Kidney tubule cell (primary cell): ENCODE measurements around the gene FTSJ3.
A peak's percentile ranks its signal among the peaks of the same experiment; 100 is the strongest.
"Not testable (repeated sequence)": the region's sequence is repeated elsewhere in the genome, so short reads cannot be mapped to it uniquely, and the experiment has no call there.

ENCODE experiments used
- DNase-seq: peaks from one replicate; pipeline ENCODE4 v3.0.0-alpha.2; 2018; ENCODE audit warnings: low spot score

Gene FTSJ3, protein sequence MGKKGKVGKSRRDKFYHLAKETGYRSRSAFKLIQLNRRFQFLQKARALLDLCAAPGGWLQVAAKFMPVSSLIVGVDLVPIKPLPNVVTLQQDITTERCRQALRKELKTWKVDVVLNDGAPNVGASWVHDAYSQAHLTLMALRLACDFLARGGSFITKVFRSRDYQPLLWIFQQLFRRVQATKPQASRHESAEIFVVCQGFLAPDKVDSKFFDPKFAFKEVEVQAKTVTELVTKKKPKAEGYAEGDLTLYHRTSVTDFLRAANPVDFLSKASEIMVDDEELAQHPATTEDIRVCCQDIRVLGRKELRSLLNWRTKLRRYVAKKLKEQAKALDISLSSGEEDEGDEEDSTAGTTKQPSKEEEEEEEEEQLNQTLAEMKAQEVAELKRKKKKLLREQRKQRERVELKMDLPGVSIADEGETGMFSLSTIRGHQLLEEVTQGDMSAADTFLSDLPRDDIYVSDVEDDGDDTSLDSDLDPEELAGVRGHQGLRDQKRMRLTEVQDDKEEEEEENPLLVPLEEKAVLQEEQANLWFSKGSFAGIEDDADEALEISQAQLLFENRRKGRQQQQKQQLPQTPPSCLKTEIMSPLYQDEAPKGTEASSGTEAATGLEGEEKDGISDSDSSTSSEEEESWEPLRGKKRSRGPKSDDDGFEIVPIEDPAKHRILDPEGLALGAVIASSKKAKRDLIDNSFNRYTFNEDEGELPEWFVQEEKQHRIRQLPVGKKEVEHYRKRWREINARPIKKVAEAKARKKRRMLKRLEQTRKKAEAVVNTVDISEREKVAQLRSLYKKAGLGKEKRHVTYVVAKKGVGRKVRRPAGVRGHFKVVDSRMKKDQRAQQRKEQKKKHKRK

DNA sequence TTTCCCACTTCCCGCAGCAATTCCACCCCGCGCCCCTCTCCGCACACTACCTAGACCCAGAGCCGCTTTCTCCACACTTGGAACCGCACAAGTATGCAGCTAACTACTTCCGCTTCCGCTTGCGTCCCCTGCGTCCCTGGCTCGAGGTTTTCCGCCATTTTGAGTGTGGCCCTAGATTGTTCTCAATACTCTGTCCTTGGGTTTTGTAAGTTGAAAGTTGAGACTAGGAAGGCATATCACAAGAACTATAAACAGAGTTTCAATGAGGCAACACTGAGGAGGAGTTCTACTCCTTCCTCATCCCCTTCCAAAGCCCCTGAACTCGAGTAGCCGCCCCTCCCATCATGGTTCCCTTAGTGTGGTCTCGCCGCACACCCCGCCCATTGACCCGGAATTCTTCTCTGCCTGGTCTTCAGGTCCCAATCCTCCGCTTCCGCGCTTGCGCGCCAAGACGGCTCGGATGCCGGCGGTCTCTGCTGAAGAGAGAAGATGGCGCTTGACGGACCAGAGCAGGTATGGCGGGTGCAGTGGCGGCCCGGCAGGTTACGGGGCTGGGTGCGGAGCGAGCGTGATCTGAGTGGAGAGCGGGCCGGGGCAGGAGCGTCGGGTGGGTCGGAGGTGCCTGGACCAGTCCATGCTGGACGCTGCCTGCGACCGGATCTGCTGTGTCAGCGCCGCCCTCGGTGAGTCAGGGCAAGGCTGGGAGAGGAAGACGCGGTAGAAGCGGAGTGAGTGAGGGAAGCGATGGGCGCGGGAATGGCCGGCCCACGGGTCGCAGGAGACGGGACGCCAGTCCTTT is at the start of gene FTSJ3, which contains the start of gene PSMC5:
TSS of gene FTSJ3 (minus strand) at position 662 of the 799 bp plus-strand sequence. CDS start 761 bp downstream, outside the sequence.
TSS of gene PSMC5 (plus strand) at position 430 of the 799 bp plus-strand sequence. CDS start at position 490, 60 bp downstream.
- peak; percentile 95 for DNase-seq

DNA sequence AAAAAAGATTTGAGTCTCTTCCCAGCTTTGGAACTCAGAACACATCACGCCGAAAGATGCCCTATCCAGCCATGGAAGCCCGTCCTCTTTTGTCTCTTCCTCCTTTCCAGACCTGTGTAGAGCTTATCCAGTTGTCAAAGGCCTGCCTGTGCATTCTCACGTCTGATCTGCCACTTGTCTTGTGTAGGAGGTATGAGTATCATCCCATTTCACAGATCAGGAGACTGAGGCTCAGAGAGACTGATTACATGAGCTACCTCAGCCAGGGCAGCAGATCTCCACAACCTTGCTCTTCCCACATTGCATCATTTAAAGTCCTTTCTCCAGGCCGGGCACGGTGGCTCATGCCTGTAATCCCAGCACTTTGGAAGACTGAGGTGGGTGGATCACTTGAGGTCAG is 47.2 kb upstream of the FTSJ3 start:
- not testable (repeated sequence) for DNase-seq

DNA sequence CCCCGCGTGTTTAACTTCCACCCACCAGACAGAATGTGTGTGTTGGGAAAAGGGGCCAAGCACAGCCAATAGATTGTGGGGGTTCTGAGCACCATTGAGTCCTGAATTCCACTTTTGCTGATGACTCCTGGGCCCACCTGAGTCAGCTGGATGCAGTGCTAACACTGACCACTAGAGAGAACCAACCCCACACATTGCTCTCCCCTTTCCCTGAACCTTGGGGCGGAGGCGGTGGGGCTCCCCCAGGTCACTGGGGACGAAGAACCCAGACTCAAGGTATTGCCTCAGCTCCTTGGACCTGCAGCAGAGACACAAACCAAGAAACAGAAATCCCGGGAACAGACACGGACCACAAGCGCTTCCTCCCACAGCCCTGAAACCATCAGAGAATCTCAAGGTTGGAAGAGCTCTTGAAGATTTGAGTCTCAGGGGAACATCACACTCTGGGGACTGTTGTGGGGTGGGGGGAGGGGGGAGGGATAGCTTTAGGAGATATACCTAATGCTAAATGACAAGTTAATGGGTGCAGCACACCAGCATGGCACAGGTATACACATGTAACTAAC is 46.7 kb upstream of the FTSJ3 start:
- not testable (repeated sequence) for DNase-seq

DNA sequence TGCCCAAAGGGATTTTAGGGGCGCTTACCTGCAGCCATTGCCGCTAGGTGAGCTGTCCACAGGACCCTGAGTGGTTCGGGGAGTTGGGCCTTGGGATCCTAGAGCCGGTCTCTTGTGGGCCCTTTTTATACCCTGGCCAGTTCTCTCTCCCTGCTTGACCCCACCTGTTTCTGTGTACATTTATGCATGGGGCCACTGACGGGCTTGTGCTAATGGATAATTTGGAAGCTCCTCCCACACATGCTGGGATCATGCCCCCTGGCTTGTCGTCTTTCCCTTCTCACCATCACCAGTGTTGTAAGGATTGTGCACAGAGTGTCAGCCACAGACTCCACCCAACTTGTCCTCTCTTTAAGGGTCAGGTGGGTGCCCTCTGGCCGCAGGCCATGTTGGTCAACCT is 46.1 kb upstream of the FTSJ3 start, which contains the start of gene CSH2:
TSS of gene CSH2 (minus strand) at position 101 of the 400 bp plus-strand sequence. CDS start at position 38, 63 bp downstream.
- not testable (repeated sequence) for DNase-seq

DNA sequence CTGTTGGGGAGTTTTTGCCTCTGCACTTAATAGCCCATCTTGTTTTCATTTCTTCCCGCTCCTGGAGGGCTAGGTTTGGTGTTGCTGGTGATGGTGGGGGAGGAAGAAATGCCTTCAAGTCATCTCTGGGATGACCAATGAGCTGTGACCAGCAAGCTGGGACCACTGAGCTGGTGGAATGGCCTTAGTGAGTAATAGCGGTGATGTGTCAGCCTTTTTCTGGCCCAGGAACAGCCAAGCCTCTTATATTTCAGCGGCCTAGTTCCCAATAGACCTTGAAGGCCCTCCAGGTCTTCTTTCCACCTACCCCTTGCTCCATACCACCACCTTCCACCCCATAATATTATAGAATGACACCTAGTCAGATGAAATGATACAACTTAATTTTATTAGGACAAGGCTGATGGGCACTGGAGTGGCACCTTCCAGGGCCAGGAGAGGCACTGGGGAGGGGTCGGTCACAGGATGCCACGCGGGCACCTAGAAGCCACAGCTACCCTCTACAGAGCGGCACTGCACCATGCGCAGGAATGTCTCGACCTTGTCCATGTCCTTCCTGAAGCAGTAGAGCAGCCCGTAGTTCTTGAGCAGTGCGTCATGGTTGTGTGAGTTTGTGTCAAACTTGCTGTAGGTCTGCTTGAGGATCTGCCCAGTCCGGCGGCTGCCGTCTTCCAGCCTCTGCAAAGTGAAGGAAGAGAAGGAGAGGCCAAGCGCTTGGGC is 44.3 kb upstream of the FTSJ3 start:
- DNase-seq, result peak; percentile 84

DNA sequence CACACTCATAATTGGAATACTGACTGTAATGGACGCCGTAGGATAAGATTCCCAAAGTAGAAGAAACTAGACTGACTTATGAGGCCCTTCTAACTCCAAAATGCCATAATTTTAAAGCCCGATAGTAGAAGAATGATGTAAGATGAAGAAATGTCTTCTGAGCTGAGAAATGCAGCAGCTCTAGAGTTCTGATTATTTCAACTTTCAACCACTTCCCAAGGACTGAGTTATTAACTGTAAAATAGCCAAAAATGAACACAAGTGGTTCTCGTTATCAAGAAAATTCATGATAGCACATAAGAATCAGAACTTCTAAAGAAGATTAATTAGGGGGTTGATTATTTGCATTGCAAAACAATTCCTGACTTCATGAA is 42.8 kb upstream of the FTSJ3 start:
- DNase-seq, result not testable (repeated sequence)

DNA sequence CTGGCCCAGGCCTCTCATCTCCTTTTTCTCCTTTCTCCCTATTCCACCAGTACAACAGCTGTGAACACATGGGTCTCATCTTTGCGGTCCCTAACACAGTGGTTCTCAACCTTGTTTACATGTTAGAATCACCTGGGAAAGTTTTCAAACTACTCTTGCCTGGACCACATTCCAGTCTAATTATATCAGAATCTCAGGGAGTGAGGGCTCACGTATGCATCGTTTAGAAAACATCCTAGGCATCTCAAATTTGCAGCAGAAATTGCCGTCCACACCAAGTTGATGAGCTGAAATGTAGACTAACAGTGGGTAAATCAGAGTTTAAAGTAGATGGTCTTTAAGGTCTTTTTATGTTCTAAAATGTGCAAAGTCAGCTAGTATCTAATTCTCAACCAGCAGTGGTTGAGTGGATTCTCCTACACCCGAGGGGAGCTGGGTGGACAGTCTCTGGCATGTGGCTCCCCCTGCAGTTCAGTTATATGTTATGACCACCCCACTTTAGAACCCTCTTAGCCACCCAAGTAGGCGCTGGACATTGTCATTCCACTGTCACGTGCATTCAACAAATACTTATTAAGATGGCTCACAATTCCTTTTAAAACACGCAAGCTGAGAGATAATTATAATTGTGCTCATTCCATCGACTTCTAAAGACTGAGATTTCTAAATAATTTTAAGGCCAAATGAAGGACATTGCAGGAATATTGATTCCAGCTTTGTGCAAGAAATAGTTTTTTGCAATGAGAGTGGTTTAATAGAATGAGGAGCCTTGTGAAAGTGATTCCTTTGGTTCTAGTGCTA is 42.2 kb upstream of the FTSJ3 start:
- peak; percentile 79 for DNase-seq

DNA sequence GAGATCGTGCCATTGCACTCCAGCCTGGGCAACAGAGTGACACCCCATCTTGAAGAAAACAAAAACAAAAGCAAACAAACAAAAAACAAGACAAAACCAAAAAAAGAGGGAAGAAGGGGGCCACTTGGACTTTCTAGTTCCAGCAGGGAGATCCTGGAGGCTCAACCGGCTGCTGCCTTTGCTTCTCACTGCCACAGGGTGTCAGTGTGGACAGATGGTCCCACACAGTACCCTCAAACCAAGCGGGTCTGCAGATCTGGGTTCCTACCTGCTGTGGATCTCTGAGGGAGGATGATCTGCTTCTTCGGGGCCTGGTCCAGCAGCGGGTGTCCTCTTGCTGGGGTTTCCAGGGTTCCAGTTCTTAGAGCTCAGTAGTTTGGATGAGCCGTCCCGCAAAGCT is 39.2 kb upstream of the FTSJ3 start:
- DNase-seq, result not testable (repeated sequence)

DNA sequence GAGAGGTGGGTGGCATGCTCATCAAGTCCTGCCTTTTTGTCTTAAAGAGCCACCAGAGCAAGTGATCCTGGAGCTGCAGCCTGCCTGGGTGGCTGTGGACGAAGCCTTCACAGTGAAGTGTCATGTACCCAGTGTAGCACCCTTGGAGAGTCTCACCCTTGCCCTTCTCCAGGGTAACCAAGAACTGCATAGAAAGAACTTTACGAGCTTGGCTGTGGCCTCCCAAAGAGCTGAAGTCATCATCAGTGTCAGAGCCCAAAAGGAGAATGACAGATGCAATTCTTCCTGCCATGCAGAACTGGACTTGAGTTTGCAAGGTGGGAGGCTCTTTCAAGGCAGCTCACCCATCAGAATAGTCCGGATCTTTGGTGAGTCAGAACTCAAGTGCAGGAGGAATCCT is 31.8 kb upstream of the FTSJ3 start:
- DNase-seq, result no peak

DNA sequence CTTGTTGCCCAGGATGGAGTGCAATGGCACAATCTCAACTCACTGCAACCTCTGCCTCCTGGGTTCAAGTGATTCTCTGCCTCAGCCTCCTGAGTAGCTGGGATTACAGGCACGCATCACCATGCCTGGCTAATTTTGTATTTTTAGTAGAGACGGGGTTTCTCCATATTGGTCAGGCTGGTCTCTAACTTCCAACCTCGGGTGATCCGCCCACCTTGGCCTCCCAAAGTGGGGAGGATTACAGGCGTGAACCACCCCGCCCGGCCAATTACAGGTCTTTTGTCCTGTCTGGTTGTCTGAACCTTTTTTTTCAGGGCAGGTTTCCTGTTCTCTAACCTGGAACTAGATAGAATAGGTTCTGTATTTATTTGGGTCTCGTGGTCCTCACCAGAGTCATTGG is 29.0 kb upstream of the FTSJ3 start:
- DNase-seq, result not testable (repeated sequence)

DNA sequence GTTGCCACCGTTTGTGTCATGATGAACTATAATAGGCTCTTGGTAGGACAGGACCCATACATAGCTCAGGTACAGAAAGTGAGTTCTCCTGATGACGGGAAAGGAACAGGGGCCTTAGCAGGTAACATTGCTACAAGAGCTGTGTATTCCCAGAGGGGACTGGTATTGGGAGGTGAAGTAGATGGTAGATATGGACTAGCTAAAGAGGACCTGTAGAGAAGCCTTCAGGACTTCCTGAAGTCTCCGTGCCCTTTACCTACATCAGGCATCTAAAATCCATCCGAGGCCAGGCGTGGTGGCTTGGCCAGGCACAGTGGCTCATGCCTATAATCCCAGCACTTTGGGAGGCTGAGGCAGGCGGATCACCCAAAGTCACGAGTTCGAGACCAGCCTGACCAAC is 27.7 kb upstream of the FTSJ3 start:
- no peak for DNase-seq

DNA sequence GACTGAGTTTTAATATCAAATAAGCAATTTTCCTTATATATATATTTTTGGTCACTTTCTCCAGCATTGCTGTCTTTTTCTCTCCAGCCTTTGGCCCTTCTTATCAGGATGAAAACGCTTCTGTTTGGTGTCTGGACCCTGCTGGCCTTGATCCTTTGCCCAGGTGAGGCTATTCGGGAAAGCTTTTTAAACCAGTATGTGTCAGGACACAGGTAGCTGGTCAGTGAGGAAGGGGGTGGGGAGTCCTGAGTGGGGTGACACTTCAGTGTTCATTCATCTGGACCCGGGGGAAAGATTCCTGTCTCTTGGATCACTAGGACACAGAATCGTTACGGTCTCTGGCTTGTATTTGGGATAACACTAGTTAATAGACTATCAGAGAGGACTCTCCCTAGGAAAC is 27.2 kb upstream of the FTSJ3 start:
- DNase-seq, result no peak

DNA sequence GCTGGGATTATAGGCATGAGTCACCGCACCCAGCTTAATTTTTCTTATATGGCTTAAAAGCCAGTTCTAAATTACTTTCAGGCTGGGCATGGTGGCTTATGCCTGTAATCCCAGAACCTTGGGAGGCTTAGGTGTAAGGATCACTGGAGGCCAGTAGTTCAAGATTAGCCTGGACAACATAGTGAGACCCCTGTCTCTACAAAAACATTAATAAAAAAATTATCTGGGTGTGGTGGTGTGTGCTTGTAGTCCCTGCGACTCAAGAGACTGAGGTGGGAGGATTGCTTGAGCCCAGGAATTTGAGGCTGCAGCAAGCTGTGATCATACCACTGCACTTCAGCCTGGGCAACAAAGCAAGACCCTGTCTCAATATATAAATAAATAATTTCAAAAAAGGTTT is 25.8 kb upstream of the FTSJ3 start:
- DNase-seq, result no peak

DNA sequence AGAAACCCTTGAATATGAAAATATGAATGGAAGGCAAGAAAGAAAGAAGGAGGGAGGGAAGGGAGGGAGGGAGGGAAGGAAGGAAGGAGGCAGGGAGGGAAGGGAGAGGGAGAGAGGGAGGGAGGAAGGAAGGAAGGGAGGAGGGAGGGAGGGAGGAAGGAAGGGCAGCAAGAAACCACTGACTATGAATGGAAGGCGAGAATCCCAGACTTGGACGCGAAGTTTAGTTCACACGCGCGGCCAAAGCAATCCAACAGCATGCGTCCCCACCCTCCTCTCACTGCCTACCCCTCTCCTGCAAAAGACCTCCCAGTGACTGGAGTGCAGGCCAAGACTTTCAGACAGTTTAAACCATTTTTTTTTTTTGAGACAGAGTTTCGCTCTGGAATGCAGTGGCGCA is 22.9 kb upstream of the FTSJ3 start:
- no peak for DNase-seq

DNA sequence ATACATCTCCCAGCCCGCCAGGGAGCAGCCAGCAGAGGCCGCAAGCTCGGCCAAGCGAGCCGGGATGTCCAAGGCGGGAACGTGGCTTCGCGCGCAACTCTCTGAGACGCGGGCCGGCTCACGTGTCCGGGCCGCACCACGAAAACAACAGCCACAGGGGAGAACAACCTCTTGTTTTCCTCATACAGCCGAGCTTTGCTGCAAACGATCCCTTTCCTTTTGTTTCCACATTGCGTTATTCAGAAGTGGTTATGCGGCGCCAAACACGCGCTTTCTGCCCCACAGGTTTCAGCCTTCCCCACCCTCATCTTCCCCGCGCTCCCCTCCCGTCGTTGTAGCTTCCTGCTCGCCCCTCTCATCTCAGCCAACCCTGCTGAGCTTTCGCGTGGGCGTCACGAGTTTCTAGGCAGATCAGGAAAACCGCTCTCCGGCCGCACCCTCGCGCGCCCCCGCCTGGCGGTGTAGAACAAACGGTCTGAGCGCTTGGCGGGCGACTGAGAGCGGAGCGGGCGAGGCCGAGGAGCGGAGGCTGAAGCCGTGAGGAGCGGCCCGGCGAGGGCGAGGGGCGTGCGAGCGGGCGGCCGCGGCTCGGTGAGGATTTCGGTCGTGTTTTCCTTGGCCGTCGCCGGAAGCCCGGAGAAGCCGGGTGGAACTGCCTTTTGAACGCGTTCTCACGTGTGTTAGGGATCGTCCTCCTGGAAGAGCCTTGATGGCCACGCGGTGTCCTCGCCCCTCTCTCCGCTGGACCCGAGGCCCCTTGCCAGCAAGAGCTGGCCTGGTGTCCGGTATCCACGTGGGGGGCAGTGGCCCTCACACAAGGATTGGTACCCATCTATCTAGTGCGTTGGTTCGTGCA is 21.6 kb upstream of the FTSJ3 start:
- DNase-seq, result peak; percentile 92

DNA sequence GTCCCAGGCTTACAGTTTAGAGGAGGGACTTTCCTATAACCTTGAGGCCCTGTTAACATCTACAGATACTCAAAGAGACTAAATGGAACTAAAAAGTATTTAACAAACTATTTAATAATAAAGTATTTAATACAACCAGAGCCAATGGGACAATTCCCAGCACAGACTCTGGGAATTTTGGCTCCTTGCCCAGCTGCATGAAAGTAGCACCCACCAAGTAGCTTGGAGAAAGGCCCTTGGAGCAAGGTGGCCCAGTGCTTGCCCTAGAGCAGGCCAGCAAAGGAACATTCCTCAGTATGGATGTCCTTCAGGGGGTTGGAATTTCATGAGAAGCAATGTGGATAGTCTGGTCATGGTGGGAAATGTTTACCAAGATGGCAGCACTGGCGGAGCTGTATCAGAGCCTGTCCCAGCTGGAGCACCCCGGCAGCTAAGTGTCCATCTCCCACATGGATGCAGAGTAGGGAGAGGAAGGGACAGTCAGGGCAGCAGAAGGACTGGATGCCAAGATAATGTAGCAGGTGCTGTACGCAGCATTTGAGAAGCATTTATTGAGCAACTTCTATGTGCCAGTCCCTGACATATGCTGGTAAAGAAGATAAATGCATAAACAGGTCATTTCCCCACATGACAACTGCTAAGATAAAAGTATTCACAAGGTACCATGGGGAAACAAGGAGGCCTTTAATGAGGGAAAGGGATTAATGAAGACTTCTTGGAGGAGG is 20.2 kb upstream of the FTSJ3 start:
- DNase-seq, result no peak

DNA sequence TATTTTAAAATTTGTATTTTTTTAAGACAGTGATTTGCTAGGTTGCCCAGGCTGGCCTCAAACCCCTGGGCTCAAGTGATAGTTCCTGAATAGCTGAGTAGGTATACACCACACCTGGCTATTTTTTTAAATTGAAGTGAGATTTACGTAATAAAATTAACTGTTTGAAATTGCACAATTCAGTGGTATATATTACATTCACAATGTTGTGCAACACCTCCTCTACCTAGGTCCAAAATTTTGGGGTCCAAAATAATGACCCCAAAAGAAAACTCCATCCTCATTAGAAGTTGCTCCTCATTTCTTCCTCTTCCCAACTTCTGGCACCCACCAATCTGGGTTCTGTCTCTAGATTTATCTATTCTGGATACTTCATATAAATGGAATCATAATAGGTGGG is 18.0 kb upstream of the FTSJ3 start:
- no peak for DNase-seq

DNA sequence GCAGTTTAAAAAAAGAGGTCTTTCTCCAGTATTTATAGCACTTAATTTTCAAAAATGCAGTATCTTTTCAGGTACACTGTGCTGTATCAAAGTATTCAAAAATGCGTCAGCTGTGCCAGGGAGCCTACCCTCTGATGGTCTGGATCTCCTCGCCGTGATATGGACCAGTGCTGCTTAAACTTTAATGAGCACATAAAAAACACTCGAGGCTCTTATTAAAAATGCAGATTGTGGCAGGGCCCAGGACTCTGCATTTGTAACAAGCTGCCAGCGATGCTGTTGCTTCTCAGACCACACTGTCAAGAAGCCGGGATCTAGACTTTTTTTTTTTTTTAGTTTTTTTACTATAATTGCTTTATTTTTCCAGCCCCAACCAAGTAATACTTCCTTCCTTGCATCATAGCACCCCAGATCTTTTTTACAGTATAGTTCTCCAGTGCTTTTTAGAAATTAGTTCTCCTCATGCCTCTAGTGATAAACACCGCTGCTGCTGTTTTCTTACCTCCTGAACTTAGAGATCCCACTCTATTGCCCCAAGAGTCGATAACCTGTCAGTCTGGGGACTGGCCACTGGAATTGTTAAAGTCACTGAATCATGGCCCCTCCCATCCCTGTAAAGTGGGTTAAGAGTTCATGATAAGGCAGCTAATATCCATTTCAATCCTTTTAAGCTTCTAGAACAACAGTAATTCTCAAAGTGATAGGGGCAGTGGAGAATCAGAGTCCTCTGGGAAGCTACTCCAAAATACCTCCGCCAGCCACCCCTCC is 16.6 kb upstream of the FTSJ3 start:
- no peak for DNase-seq
